Liver (tissue), 3 donors: ENCODE results near the gene SPINK13.

Experiments used
- JUND ChIP-seq, 2 donors: IDR thresholded peaks; 2 replicates each; pipeline ENCODE4 v1.6.1; 2016; ENCODE audit warnings: antibody characterized with exemption in 2 of 2
- YY1 ChIP-seq: IDR thresholded peaks from 2 replicates; pipeline ENCODE4 v1.6.1; 2016; ENCODE audit warnings: antibody characterized with exemption, mild to moderate bottlenecking
- TF ChIP-seq, protein P1 (sequence below): fragments of 150-350 bp; IDR thresholded peaks from 2 replicates; pipeline ENCODE4 v1.5.1; 2017; ENCODE audit warnings: improper control_type of control experiment, low read depth, low read length; ENCODE audit not compliant: missing input control
- TF ChIP-seq, protein P2 (sequence below): IDR thresholded peaks from 2 replicates; pipeline ENCODE4 v1.6.1; 2016; ENCODE audit warnings: antibody characterized with exemption, mild to moderate bottlenecking
- donor health status: healthy.
- donor health status: healthy.

DNA sequence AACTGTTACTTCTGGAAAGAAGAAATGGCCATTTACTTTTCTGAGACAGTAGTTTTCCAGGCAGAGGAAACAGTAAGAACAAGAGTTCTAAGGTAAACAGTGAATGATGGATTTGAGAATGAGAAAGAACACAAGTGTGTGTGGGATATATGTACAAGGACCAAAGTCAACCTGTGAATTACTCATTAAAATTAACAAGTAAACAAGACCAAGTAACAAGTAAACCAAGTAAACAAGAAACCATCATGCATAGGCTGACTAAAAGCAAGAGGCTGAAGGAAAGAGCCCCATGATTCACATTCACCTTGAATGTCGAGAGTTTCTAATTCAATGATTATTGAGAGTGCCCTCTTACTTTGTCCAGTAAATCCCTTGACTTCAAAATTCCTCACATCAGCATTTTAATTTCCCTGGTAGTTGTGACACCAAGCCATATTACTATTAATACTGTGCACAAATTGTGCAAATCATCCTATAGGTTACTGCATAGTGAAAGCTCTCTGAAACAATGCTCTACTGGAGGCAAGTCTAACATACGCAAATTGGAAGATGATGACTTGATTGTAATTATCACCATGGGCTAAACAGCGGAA lies 40.1 kb upstream of the SPINK13 start:
- TF ChIP-seq JUND (IDR thresholded peaks at IDR 0.05) (no peak), YY1 (no peak)
- TF ChIP-seq, protein P1, sequence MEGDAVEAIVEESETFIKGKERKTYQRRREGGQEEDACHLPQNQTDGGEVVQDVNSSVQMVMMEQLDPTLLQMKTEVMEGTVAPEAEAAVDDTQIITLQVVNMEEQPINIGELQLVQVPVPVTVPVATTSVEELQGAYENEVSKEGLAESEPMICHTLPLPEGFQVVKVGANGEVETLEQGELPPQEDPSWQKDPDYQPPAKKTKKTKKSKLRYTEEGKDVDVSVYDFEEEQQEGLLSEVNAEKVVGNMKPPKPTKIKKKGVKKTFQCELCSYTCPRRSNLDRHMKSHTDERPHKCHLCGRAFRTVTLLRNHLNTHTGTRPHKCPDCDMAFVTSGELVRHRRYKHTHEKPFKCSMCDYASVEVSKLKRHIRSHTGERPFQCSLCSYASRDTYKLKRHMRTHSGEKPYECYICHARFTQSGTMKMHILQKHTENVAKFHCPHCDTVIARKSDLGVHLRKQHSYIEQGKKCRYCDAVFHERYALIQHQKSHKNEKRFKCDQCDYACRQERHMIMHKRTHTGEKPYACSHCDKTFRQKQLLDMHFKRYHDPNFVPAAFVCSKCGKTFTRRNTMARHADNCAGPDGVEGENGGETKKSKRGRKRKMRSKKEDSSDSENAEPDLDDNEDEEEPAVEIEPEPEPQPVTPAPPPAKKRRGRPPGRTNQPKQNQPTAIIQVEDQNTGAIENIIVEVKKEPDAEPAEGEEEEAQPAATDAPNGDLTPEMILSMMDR: no peak
- TF ChIP-seq, protein P2, sequence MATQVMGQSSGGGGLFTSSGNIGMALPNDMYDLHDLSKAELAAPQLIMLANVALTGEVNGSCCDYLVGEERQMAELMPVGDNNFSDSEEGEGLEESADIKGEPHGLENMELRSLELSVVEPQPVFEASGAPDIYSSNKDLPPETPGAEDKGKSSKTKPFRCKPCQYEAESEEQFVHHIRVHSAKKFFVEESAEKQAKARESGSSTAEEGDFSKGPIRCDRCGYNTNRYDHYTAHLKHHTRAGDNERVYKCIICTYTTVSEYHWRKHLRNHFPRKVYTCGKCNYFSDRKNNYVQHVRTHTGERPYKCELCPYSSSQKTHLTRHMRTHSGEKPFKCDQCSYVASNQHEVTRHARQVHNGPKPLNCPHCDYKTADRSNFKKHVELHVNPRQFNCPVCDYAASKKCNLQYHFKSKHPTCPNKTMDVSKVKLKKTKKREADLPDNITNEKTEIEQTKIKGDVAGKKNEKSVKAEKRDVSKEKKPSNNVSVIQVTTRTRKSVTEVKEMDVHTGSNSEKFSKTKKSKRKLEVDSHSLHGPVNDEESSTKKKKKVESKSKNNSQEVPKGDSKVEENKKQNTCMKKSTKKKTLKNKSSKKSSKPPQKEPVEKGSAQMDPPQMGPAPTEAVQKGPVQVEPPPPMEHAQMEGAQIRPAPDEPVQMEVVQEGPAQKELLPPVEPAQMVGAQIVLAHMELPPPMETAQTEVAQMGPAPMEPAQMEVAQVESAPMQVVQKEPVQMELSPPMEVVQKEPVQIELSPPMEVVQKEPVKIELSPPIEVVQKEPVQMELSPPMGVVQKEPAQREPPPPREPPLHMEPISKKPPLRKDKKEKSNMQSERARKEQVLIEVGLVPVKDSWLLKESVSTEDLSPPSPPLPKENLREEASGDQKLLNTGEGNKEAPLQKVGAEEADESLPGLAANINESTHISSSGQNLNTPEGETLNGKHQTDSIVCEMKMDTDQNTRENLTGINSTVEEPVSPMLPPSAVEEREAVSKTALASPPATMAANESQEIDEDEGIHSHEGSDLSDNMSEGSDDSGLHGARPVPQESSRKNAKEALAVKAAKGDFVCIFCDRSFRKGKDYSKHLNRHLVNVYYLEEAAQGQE: no peak
